GM19043 (cell line): ENCODE results near the gene SMIM44.
"Not testable (repeated sequence)": the region's sequence is repeated elsewhere in the genome, so short reads cannot be mapped to it uniquely, and the experiment has no call there.

Experiments
- ATAC-seq: cut with Tn5 transposase; IDR thresholded peaks from one replicate; pipeline ENCODE4 v1.9.1; 2021; ENCODE audit warnings: low read depth; ENCODE audit not compliant: unreplicated experiment

SMIM44 gene

GRCh38 chr19:3483226-3483628 lies at the start of gene SMIM44:
TSS of gene SMIM44 (minus strand) at chr19:3483441. CDS start at chr19:3483403, 38 bp downstream.
- no peak for ATAC-seq

GRCh38 chr19:3533033-3533432 lies 49.8 kb upstream of the SMIM44 start:
- no peak for ATAC-seq

GRCh38 chr19:3532154-3532786 lies 49.0 kb upstream of the SMIM44 start:
- no peak for ATAC-seq

- no peak for ATAC-seq
These were observed 48.5 kb upstream of the SMIM44 start for GRCh38 chr19:3531716-3532115.

- no peak for ATAC-seq
These were observed 47.1 kb upstream of the SMIM44 start for GRCh38 chr19:3530389-3530788.

- ATAC-seq: not testable (repeated sequence)
These were observed 46.1 kb upstream of the SMIM44 start for GRCh38 chr19:3529299-3529698.

- ATAC-seq: no peak
These were observed 45.4 kb upstream of the SMIM44 start for GRCh38 chr19:3528539-3529211.

GRCh38 chr19:3528080-3528479 lies 44.8 kb upstream of the SMIM44 start:
- ATAC-seq: no peak

GRCh38 chr19:3527238-3527910 lies 44.1 kb upstream of the SMIM44 start:
- ATAC-seq: no peak

- no peak for ATAC-seq
These were observed 43.4 kb upstream of the SMIM44 start for GRCh38 chr19:3526507-3527237.

GRCh38 chr19:3524904-3525451 lies 41.7 kb upstream of the SMIM44 start:
- ATAC-seq: no peak

- no peak for ATAC-seq
These were observed 41.0 kb upstream of the SMIM44 start for GRCh38 chr19:3524078-3524842.

GRCh38 chr19:3523361-3524077 lies 40.3 kb upstream of the SMIM44 start:
- ATAC-seq: no peak

GRCh38 chr19:3522421-3523360 lies 39.5 kb upstream of the SMIM44 start:
- ATAC-seq: no peak

- ATAC-seq: no peak
These were observed 37.8 kb upstream of the SMIM44 start for GRCh38 chr19:3521104-3521445.

- ATAC-seq: no peak
These were observed 37.2 kb upstream of the SMIM44 start for GRCh38 chr19:3520166-3521103.

GRCh38 chr19:3519126-3519525 lies 35.9 kb upstream of the SMIM44 start:
- no peak for ATAC-seq
